Prostate gland (tissue), 2 donors: ENCODE measurements around the gene HEATR5B.

Experiments used
- CTCF ChIP-seq, 4 experiments: fragments of 200-600 bp in 2 of 4; fragments of 450-650 bp in 2 of 4; sonication (generic) in 2 of 4; IDR thresholded peaks; 1 replicate in 3 of 4; 2 replicates in 1 of 4; pipeline ENCODE4 v1.5.1; 2016 to 2019; ENCODE audit warnings: antibody characterized with exemption in 4 of 4, mild to moderate bottlenecking in 2 of 4, moderate library complexity in 2 of 4
- POLR2A ChIP-seq: fragments of 450-650 bp; IDR thresholded peaks from one replicate; pipeline ENCODE4 v1.6.1; 2016; ENCODE audit warnings: antibody characterized with exemption, mild to moderate bottlenecking

GRCh38 chr2:36967236-36967876 is 116.8 kb downstream of the HEATR5B start:
- TF ChIP-seq CTCF (IDR thresholded peaks at IDR 0.05) (no peak), POLR2A (no peak)
